Measurements from ENCODE around the gene C1orf141. TPM values are rescaled to one million over a fixed set of nuclear protein-coding genes. Genes with fewer than 3 reads are reported as not detected.

C1orf141 gene
- total and polyA plus RNA-seq, 2 of the 8 experiments (the other 6 are each of a cell fraction or from before 2014, with no cell fraction given), result not detected

DNA sequence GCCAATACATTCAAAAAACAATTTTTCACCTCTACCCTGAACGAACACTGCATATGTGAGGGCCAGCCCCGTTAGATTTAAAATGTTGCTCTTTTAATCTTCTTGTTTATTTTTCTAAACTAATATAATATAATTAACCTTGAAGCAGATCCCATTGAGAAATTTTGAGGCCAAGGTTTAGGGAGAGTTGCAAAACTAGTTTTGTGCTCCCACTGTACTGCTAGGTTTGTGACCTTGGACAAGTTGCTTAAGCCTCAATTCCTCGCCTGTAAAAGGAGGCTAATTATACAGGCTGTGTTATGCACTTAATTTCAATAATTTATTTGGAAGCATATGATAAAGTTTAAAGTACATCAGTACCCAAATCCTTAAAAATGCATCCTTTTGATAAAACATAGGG is 35.2 kb upstream of the C1orf141 start (continued):
- no peak for TF ChIP-seq SAP30 (IDR thresholded peaks at IDR 0.05; ENCODE audit: insufficient read depth, insufficient replicate concordance, low read length)

All from H1 (cell line).